Keratinocyte (primary cell): ENCODE results near the gene FNDC10.

Experiments
- EZH2 ChIP-seq: IDR thresholded peaks from one replicate; pipeline ENCODE4 v1.6.1; 2012; ENCODE audit warnings: inconsistent platforms, mild to moderate bottlenecking, low read length, moderate library complexity
- TF ChIP-seq, protein P1 (sequence below), 3 experiments: IDR thresholded peaks in 1 of 3; conservative IDR thresholded peaks in 1 of 3; optimal IDR thresholded peaks in 1 of 3; 2 replicates in 2 of 3; 3 replicates in 1 of 3; pipeline versions ENCODE3 to v1.5.1; 2011; ENCODE audit warnings: low read length in 3 of 3, mild to moderate bottlenecking in 3 of 3, moderate library complexity in 2 of 3, control low read depth in 1 of 3, inconsistent platforms in 1 of 3; ENCODE audit not compliant: insufficient read depth in 2 of 3; ENCODE audit errors: extremely low read depth in 1 of 3

DNA sequence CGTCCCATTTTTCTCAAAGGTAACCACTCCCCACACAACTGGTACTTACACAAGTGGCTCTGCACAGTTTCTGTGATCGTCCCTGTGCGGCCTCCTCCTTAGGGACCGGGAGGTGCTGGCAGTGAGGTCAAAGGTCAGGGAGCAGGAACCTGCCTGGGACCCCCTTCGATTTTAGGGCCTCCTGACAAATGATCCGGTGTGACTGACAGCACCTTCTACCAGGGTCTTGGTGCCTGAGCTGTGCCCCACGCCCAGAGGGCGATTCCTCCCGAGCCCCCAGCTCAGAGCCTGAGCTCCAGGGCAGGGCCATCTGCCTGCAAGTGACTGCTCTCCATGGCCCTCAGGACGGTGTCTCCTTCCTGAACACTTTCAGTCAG lies 47.7 kb downstream of the FNDC10 start:
- TF ChIP-seq, protein P1, sequence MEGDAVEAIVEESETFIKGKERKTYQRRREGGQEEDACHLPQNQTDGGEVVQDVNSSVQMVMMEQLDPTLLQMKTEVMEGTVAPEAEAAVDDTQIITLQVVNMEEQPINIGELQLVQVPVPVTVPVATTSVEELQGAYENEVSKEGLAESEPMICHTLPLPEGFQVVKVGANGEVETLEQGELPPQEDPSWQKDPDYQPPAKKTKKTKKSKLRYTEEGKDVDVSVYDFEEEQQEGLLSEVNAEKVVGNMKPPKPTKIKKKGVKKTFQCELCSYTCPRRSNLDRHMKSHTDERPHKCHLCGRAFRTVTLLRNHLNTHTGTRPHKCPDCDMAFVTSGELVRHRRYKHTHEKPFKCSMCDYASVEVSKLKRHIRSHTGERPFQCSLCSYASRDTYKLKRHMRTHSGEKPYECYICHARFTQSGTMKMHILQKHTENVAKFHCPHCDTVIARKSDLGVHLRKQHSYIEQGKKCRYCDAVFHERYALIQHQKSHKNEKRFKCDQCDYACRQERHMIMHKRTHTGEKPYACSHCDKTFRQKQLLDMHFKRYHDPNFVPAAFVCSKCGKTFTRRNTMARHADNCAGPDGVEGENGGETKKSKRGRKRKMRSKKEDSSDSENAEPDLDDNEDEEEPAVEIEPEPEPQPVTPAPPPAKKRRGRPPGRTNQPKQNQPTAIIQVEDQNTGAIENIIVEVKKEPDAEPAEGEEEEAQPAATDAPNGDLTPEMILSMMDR (optimal IDR thresholded peaks at IDR 0.05 in 1 of 3, IDR thresholded peaks at IDR 0.05 in 1 of 3, conservative IDR thresholded peaks at IDR 0.05 in 1 of 3; ENCODE audit: extremely low read depth in 1 of 3, insufficient read depth in 2 of 3, low read length in 3 of 3), result no peak
- no peak for TF ChIP-seq EZH2
